AG10803 (cell line): ENCODE measurements around the gene RTN1.

Experiments used
- DNase-seq: peaks from one replicate; pipeline ENCODE4 v3.0.0; 2010; ENCODE audit warnings: low read depth
- H3K4me3 ChIP-seq: 2 replicates; pipeline ENCODE4 v1.5.1; 2011; ENCODE audit warnings: mild to moderate bottlenecking, low read length, control low read depth
- TF ChIP-seq, protein P1 (sequence below): conservative IDR thresholded peaks from 2 replicates; pipeline ENCODE4 v1.5.1; 2011; ENCODE audit warnings: mild to moderate bottlenecking, low read length, control low read depth, inconsistent platforms

The RTN1 gene

DNA sequence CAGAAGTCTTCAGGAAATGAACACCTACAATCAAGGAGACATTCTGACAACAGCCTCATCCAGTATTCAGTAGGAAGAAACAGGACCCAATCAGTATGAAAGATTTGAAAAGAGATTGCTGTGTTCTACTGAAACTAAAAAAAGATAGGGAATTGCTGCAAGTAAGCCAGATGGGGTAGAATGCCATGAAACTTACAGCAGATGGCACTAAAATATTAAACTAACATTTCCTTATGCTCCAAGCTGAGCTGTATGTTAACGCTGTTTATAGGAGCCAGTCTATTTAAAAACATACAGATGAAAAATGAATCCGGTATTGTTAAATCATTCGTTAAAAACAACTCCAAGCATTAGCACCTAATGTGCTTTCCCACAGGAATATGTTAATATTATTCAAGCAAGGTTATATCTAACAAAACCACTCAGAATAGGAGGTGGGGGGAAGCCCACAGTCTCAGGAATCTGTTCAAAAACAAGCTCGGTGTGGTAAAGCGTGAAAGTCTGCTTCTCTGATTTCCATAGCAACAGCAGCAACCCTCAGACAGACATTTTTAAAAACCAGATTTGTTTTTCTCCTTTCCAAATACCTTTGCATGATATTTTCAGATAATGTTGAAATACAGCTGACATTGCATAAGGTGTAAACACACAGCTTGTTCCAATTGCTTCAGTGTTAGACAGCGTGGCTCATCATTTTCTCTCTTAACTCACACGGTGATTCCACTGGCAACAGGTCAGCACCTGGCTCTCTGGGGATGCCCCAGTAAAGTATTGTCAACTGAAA, 162.6 kb downstream of the RTN1 start:
- TF ChIP-seq, protein P1, sequence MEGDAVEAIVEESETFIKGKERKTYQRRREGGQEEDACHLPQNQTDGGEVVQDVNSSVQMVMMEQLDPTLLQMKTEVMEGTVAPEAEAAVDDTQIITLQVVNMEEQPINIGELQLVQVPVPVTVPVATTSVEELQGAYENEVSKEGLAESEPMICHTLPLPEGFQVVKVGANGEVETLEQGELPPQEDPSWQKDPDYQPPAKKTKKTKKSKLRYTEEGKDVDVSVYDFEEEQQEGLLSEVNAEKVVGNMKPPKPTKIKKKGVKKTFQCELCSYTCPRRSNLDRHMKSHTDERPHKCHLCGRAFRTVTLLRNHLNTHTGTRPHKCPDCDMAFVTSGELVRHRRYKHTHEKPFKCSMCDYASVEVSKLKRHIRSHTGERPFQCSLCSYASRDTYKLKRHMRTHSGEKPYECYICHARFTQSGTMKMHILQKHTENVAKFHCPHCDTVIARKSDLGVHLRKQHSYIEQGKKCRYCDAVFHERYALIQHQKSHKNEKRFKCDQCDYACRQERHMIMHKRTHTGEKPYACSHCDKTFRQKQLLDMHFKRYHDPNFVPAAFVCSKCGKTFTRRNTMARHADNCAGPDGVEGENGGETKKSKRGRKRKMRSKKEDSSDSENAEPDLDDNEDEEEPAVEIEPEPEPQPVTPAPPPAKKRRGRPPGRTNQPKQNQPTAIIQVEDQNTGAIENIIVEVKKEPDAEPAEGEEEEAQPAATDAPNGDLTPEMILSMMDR: no peak
- no peak overlapping the region for H3K4me3 ChIP-seq
- no peak for DNase-seq

DNA sequence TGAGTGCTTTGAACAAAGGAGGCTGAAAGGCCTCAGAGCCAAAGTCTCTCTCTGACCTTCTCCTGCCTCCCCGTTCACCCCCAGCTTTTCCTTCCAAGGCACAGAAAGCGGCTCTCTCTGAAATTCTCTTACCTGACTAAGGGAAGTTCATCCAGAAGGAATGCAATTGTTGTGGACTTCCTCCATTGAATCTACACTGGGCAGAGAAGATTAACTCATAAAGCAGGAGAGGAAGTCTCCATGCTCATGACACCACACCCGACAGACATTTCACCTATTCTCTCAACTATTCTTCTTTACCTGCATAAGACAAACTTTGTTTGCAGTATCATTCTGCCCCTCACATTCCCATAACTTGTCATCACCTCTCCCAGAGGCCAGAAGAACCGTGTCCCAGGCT, 164.7 kb downstream of the RTN1 start:
- no peak for DNase-seq
- H3K4me3 ChIP-seq: no peak overlapping the region
- TF ChIP-seq, protein P1: no peak

DNA sequence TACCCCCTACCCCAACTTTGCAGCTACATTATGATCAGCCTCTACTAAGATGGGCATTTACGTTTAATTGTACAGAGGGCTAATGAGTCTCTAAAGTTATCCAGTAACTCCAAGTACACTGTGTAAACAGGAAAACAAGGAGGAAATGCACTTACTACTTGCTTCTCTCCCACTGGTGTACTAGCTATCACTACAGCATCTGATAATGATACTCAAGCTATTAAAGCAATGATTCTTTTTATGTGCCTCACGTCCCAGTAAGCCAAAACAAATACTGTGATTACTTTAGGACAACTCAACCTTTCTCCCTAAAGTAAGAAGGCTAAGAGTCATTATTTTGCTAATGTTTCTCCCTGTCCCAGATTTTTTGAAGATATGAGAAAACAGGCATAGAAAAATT, 165.3 kb downstream of the RTN1 start:
- TF ChIP-seq, protein P1: no peak
- no peak for DNase-seq
- H3K4me3 ChIP-seq: no peak overlapping the region

DNA sequence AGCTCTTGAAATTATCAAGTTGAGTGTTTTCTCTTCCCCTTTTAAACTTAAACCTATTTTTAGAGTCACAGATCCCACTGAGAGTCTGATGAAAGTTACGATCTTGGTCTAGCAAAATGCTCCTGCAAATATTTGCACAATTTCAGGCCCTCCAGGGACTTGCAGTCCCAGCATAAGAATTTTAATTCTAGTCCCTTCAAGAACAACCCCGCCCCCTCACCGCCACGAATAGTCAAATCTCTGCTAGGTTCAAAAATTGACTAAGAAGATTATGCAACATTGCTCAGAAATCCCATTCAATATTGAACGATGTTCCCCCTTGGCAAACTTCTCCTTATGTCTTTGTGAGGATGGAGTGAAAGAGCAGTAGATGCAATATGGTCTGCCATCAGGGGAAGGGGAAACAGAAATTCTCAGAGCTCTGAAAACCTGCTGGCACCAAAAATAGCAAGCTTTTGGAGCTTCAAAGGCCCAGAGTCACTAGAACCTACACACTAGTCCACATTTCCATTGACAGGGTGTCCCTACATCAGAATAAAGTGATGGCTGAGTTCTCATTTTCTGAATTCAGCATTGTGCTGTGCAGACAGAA, 166.4 kb downstream of the RTN1 start:
- H3K4me3 ChIP-seq: no peak overlapping the region
- no peak for DNase-seq
- TF ChIP-seq, protein P1: no peak

DNA sequence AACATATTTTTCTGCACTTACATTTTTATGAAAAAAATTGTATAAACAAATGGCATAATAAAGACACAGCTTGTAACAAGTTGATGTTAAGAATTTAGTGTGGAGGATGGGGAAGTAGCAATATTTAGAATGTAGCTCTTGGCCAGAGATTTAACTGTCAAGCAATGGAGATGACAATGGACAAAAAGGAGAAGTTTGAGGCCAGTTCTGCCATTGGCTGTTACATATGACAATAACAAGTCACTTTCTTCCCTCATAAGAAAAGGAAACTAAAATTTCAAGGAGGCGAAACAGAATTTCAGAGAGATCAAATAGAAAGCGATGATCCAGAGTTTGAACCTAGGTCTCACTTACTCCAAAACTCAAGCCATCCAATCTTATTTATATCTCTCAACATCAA, 171.1 kb downstream of the RTN1 start:
- no peak for DNase-seq
- H3K4me3 ChIP-seq: no peak overlapping the region
- TF ChIP-seq, protein P1: no peak

DNA sequence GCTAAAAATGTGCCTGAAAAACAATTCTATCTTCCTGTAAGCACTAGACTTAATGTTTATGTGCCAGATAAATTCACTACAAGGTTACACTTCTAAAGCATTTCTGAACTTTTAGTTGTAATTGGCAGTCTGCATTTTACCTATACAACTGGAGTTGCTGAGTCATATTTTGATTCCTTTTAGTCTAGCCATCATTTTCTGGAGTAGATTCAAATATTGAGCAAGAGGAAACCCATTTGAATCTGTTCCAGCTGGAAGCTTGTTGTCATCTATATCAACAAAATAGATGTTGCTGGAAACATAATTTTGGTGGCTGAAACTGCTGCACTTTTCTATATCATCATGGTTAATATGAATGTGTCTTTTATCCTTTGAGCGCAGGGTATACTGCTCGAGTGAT, 171.8 kb downstream of the RTN1 start:
- H3K4me3 ChIP-seq: no peak overlapping the region
- DNase-seq: no peak
- TF ChIP-seq, protein P1: no peak

DNA sequence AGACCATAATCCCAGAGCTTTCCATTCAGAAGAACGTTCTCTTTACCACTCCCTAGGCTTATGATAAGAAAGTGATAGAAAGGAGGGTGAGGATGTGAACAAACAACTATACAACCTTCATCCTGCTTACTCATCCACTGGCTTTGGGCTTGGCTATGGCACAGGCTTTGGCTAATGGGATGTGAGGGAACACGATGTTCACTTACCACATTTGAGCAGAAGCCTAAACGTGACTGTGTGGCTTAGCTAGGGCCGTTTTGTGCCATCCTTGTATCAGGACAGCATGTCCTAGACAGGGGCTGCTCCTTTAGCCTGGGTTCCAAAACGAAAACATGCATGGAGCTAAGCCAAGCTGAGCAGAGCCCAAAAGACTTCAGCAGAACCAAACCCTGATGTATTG, 175.4 kb downstream of the RTN1 start:
- no peak for DNase-seq
- TF ChIP-seq, protein P1: no peak
- H3K4me3 ChIP-seq: no peak overlapping the region
